GM19372 (cell line): ENCODE measurements around the gene ZNF799.
"Not testable (repeated sequence)": the region's sequence is repeated elsewhere in the genome, so short reads cannot be mapped to it uniquely, and the experiment has no call there.

Experiments used
- ATAC-seq: cut with Tn5 transposase; IDR thresholded peaks from one replicate; pipeline ENCODE4 v1.9.1; 2021; ENCODE audit warnings: mild to moderate bottlenecking, low read depth, moderate library complexity; ENCODE audit not compliant: unreplicated experiment

The ZNF799 gene

GRCh38 chr19:12364391-12365235, 36.5 kb downstream of the ZNF799 start:
- no peak for ATAC-seq

- not testable (repeated sequence) for ATAC-seq
These were observed 38.8 kb downstream of the ZNF799 start for GRCh38 chr19:12362236-12362635.

DNA sequence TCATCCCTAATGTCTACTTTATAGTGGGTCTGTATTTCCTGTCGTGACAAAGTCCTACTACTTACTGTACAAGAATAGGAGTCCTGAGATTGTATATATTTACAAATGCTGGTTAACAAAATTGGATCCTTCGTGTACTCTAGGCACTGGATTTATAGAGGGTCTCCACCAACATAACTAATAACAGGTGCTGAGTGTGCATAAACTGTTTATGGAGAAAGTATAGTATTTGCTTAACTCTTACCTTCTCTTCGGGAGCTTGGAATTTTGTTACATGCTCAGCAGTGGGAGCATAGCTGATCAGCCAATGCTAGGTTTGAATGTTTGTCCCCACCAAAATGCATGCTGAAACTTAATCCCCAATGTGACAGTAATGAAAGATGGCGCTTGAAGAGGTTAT, 47.7 kb downstream of the ZNF799 start:
- no peak for ATAC-seq

GRCh38 chr19:12350890-12351197, 50.2 kb downstream of the ZNF799 start:
- ATAC-seq = no peak

- ATAC-seq = no peak
These were observed 50.7 kb downstream of the ZNF799 start for GRCh38 chr19:12350185-12350889.

GRCh38 chr19:12346896-12347295, 54.2 kb downstream of the ZNF799 start:
- ATAC-seq = no peak

GRCh38 chr19:12345197-12345596, 55.9 kb downstream of the ZNF799 start:
- no peak for ATAC-seq
